RWPE1 (cell line): ENCODE results near the gene USP49.

Source experiments
- CTCF ChIA-PET: fragments of 350-600 bp; sonication (Branson Sonifier 250); formaldehyde crosslinking; extraction: SDS; loops from one replicate; lab custom pipeline; 2021; lab: Yijun Ruan, JAX
- POLR2A ChIA-PET: fragments of 400-600 bp; formaldehyde crosslinking; extraction: SDS; loops from one replicate; lab custom pipeline; 2020; ENCODE audit warnings: antibody characterized with exemption; ENCODE audit not compliant: low non-redundant PET; lab: Yijun Ruan, JAX
- DNase-seq: peaks from one replicate; pipeline ENCODE4 v3.0.0; 2012; ENCODE audit warnings: low spot score
- H3K27ac ChIP-seq: fragments of 450-650 bp; 2 replicates; pipeline ENCODE4 v1.5.1; 2017
- CTCF ChIP-seq: fragments of 450-650 bp; conservative IDR thresholded peaks from 2 replicates; pipeline ENCODE4 v1.5.1; 2017; ENCODE audit warnings: low read depth, mild to moderate bottlenecking

The USP49 gene

GRCh38 chr6:41798901-41799558, 96.1 kb downstream of the USP49 start:
- POLR2A ChIA-PET: no interaction called here
- no peak for TF ChIP-seq CTCF
- no peak overlapping the region for H3K27ac ChIP-seq
- no peak for DNase-seq
- CTCF ChIA-PET: interaction anchor here (0.7 to 0.8 kb wide), 2 partner anchors 12 to 24 kb away, joined by 4 read pairs; partner anchors contain the start of gene TOMM6

DNA sequence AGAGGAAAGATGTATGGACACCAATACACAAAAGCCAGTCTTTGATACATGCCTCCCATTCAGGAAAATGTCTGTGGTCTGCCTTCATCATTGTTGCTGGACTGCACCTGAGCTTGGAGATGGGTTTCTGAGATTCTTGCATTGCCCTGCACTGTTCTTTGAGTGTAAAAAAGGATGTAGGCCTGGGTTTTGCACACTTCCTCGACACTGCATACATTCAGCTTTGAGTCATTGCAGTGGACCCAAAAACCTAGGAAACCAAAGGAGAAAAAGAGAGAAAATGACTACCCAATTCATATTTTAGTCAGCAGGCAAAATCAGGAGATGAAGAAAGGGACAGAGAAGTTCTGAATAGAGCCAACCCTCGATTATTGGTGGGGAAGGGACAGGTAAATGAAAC, 98.7 kb downstream of the USP49 start:
- DNase-seq: no peak
- ChIA-PET POLR2A (no interaction called here), CTCF (no interaction called here)
- TF ChIP-seq CTCF: no peak
- H3K27ac ChIP-seq: no peak overlapping the region

DNA sequence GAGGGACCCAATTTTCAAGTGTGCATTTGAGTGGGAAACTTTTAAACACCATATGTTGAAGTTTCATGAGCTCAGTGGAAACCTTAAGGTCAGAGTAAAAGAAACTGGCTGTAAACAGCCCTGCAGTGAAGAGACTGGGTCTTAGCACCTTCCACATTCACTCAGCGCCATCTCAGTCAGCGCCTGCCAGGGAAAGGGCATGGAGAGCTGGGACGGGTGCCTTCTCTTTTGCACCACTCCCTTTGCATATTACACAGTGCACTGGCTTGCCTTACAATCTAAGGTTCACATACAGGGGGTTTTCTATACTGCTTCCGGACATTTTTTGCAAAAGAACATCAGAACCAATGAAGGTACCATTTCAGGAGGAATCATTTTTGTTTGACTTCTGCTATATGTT, 103.2 kb downstream of the USP49 start:
- TF ChIP-seq CTCF: no peak
- H3K27ac ChIP-seq: peak overlapping the region; percentile 37; the same call in 1 of the 2 replicates
- CTCF ChIA-PET: no interaction called here
- no peak for DNase-seq
- POLR2A ChIA-PET: no interaction called here

GRCh38 chr6:41791305-41791704, 103.9 kb downstream of the USP49 start:
- H3K27ac ChIP-seq: no peak overlapping the region

DNA sequence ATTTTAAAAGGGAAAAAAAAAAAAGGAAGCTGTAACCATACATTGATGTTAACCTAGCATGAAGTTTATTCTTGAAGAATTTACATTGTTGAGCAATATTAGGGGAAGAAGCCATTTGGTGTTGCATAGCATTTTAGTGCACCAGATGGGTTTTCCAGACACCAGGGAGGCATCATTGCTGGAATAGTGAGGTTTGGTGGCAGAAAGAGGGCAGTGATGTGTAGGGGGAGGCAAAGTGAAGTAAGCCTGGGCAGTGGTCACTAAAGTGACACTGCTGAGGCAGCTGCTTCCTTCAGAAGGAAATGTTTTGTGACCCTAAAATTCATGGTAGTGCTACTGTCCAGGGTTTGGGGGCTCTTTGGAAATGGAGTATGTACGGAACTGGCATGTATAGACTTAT, 105.1 kb downstream of the USP49 start:
- ChIA-PET POLR2A (interaction anchor here (0.6 kb wide), 1 partner anchor 75 kb away, joined by 4 read pairs; no protein-coding TSS in a partner anchor), CTCF (interaction anchor here (0.6 kb wide), 1 partner anchor 95 kb away, joined by 3 read pairs; no protein-coding TSS in a partner anchor)
- no peak overlapping the region for H3K27ac ChIP-seq
- no peak for DNase-seq
- TF ChIP-seq CTCF: no peak

More at GRCh38 chr6:41791305-41791704, 103.9 kb downstream of the USP49 start:
- POLR2A ChIA-PET: no interaction called here
- no peak for TF ChIP-seq CTCF
- no peak for DNase-seq
- CTCF ChIA-PET: interaction anchor here (0.6 kb wide), 1 partner anchor 27 kb away, joined by 4 read pairs; no protein-coding TSS in a partner anchor

GRCh38 chr6:41789390-41789724, 105.8 kb downstream of the USP49 start:
- no peak for DNase-seq
- TF ChIP-seq CTCF: no peak
- no peak overlapping the region for H3K27ac ChIP-seq
- ChIA-PET CTCF (interaction anchor here (0.6 kb wide), 1 partner anchor 96 kb away, joined by 3 read pairs; no protein-coding TSS in a partner anchor), POLR2A (no interaction called here)
